Measurements from ENCODE around the gene SLC24A3. TPM values are rescaled to one million over a fixed set of nuclear protein-coding genes. Genes with fewer than 3 reads are reported as not detected.

The SLC24A3 gene
- total RNA-seq, 1 experiment from 2014 or later, result not detected

DNA sequence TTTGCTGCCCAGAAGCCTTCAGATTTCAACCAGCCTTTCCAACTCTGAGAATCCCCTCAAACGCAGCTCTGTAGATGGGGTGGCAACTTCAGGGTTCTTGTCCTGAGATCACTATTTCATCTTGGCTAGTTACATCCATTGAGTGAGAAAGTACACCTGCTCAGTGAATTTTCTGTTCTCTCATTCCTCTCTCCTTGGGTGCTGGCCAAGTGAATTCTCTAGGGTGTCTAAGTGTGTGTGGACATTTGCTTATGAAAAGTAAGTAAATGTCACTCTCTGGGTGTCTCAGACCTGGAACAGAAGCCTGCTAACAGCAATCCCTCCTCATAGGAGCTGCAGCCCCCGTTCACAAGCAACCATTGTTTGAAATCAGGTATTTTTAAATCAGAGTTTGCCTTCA, 549.4 kb downstream of the SLC24A3 start:
- CTCF ChIA-PET, result no interaction called here
- no peaks in the 10 kb centered on the region for H3K36me3 ChIP-seq (ENCODE audit: control insufficient read depth, insufficient read depth, low read length)
- intact Hi-C loops (cut with micrococcal nuclease; ENCODE audit: unreplicated experiment) (no loop called here), in situ Hi-C loops (cut with HindIII; ENCODE audit: low pct_unique_long_range_greater_than_20kb, low sequenced_read_pairs) (no loop called here)
- peaks cover 22% of the 10 kb centered on the region for H3K4me1 ChIP-seq (ENCODE audit: control insufficient read depth, insufficient read depth, low read length)
- ATAC-seq, result no peak
- POLR2A ChIA-PET, result no interaction called here
- peak overlapping the region; percentile 54; the same call in 1 of the 2 replicates for H3K27ac ChIP-seq (ENCODE audit: low read length)
- H3K9me3 ChIP-seq (ENCODE audit: control insufficient read depth, insufficient read depth, low read depth, low read length), result no peaks in the 10 kb centered on the region
- no TSS peak for BruUV-seq (replicated peaks)
- TF ChIP-seq REST (IDR thresholded peaks at IDR 0.05; ENCODE audit: insufficient read depth in 1 of 2, low read depth in 2 of 2, low read length in 1 of 2) (no peak), CTCF (IDR thresholded peaks at IDR 0.05) (no peak), POLR2AphosphoS5 (IDR thresholded peaks at IDR 0.05; ENCODE audit: low read depth, low read length) (no peak), TCF7L2 (IDR thresholded peaks at IDR 0.05; ENCODE audit: low read depth, low read length) (no peak), SIN3A (IDR thresholded peaks at IDR 0.05; ENCODE audit: borderline replicate concordance, insufficient read depth, low read depth, low read length) (no peak)
- no peaks in the 10 kb centered on the region for H3K27me3 ChIP-seq (ENCODE audit: control insufficient read depth, insufficient read depth, low read length)
- H3K4me3 ChIP-seq (ENCODE audit: low read depth in 2 of 2, low read length in 2 of 2), result no peak overlapping the region
- no peak for DNase-seq (ENCODE audit: low read depth, low spot score)

DNA sequence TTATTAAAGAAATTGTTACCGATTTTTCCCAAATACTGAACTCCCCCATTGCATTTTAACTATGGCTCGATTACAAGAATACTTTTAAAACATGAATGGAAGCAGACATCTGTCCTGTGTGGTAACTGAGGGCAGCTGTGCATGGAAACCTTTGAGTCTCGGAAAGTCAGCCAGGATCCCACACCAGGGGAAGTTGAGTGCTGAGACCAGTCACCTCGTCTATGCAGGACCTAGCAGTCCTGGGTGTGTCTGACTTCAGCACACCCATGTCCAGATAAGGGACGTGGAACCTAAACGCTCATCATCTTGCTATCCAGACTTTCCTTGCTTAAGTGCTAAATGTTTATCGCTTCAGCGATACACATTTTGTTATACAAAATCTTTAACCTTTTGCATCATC, 551.8 kb downstream of the SLC24A3 start:
- Histone ChIP-seq H3K36me3 (ENCODE audit: control insufficient read depth, insufficient read depth, low read length) (no peaks in the 10 kb centered on the region), H3K4me1 (ENCODE audit: control insufficient read depth, insufficient read depth, low read length) (peaks cover 17% of the 10 kb centered on the region), H3K4me3 (ENCODE audit: low read depth in 2 of 2, low read length in 2 of 2) (no peak overlapping the region), H3K27me3 (ENCODE audit: control insufficient read depth, insufficient read depth, low read length) (no peaks in the 10 kb centered on the region), H3K27ac (ENCODE audit: low read length) (no peak overlapping the region), H3K9me3 (ENCODE audit: control insufficient read depth, insufficient read depth, low read depth, low read length) (no peaks in the 10 kb centered on the region)
- no peak for TF ChIP-seq POLR2AphosphoS5 (IDR thresholded peaks at IDR 0.05; ENCODE audit: low read depth, low read length)
- TF ChIP-seq REST (IDR thresholded peaks at IDR 0.05; ENCODE audit: insufficient read depth in 1 of 2, low read depth in 2 of 2, low read length in 1 of 2), result no peak
- TF ChIP-seq SIN3A (IDR thresholded peaks at IDR 0.05; ENCODE audit: borderline replicate concordance, insufficient read depth, low read depth, low read length), result no peak
- no peak for TF ChIP-seq TCF7L2 (IDR thresholded peaks at IDR 0.05; ENCODE audit: low read depth, low read length)
- no peak for TF ChIP-seq CTCF (IDR thresholded peaks at IDR 0.05)
- no peak for DNase-seq (ENCODE audit: low read depth, low spot score)
- in situ Hi-C loops (cut with HindIII; ENCODE audit: low pct_unique_long_range_greater_than_20kb, low sequenced_read_pairs), result no loop called here
- POLR2A ChIA-PET, result no interaction called here
- CTCF ChIA-PET, result no interaction called here
- intact Hi-C loops (cut with micrococcal nuclease; ENCODE audit: unreplicated experiment), result no loop called here
- no peak for ATAC-seq
- no TSS peak for BruUV-seq (replicated peaks)

All from Panc1 (cell line).